Measurements from ENCODE around the gene PTGIS.

Gene PTGIS

GRCh38 chr20:49595811-49596561 lies 28.0 kb upstream of the PTGIS start:
- peak; percentile 35 for DNase-seq (ENCODE audit: low read depth)

GRCh38 chr20:49595346-49595745 lies 27.4 kb upstream of the PTGIS start:
- no peak for DNase-seq (ENCODE audit: low read depth)

GRCh38 chr20:49594931-49595315 lies 27.0 kb upstream of the PTGIS start:
- no peak for DNase-seq (ENCODE audit: low read depth)

- DNase-seq (ENCODE audit: low read depth) = peak; percentile 7
These were observed 26.4 kb upstream of the PTGIS start for GRCh38 chr20:49594143-49594930.

- DNase-seq (ENCODE audit: low read depth) = no peak
These were observed 25.7 kb upstream of the PTGIS start for GRCh38 chr20:49593466-49594142.

GRCh38 chr20:49592120-49592519 lies 24.2 kb upstream of the PTGIS start:
- DNase-seq (ENCODE audit: low read depth) = no peak

- no peak for DNase-seq (ENCODE audit: low read depth)
These were observed 23.4 kb upstream of the PTGIS start for GRCh38 chr20:49591217-49591865.

GRCh38 chr20:49590163-49591017 lies 22.5 kb upstream of the PTGIS start:
- no peak for DNase-seq (ENCODE audit: low read depth)

- no peak for DNase-seq (ENCODE audit: low read depth)
These were observed 21.8 kb upstream of the PTGIS start for GRCh38 chr20:49589747-49590146.

GRCh38 chr20:49587111-49587570 lies 19.2 kb upstream of the PTGIS start:
- no peak for DNase-seq (ENCODE audit: low read depth)

GRCh38 chr20:49585585-49586245 lies 17.8 kb upstream of the PTGIS start:
- DNase-seq (ENCODE audit: low read depth) = no peak

GRCh38 chr20:49584418-49585382 lies 16.8 kb upstream of the PTGIS start:
- DNase-seq (ENCODE audit: low read depth) = no peak

GRCh38 chr20:49583669-49584417 lies 15.9 kb upstream of the PTGIS start:
- no peak for DNase-seq (ENCODE audit: low read depth)

- no peak for DNase-seq (ENCODE audit: low read depth)
These were observed 15.4 kb upstream of the PTGIS start for GRCh38 chr20:49583343-49583668.

GRCh38 chr20:49582413-49583334 lies 14.7 kb upstream of the PTGIS start:
- no peak for DNase-seq (ENCODE audit: low read depth)

- DNase-seq (ENCODE audit: low read depth) = no peak
These were observed 13.5 kb upstream of the PTGIS start for GRCh38 chr20:49581482-49581881.

GRCh38 chr20:49580813-49581174 lies 12.9 kb upstream of the PTGIS start:
- DNase-seq (ENCODE audit: low read depth) = no peak

Data from stimulated activated CD8-positive, alpha-beta memory T cell treated with anti-CD3 and anti-CD28 coated beads, Interleukin-12 subunit alpha, Interleukin-12 subunit beta, amount 100 ng/mL, for 4 hours (primary cell).